NT2/D1 (cell line): ENCODE measurements around the gene C7orf57.
"Not testable (repeated sequence)": the region's sequence is repeated elsewhere in the genome, so short reads cannot be mapped to it uniquely, and the experiment has no call there.

Source experiments
- DNase-seq: peaks from one replicate; pipeline ENCODE4 v3.0.0-alpha.2; 2011; ENCODE audit warnings: low read depth, low spot score
- H3K27me3 ChIP-seq: 2 replicates; pipeline ENCODE4 v1.6.0; 2011; ENCODE audit warnings: mild to moderate bottlenecking; ENCODE audit not compliant: insufficient read length, insufficient read depth
- H3K36me3 ChIP-seq: 2 replicates; pipeline ENCODE4 v1.6.1; 2011; ENCODE audit warnings: mild to moderate bottlenecking, low read length, mixed read lengths; ENCODE audit not compliant: insufficient read depth, insufficient read length
- H3K4me1 ChIP-seq: 2 replicates; pipeline ENCODE4 v1.5.1; 2011; ENCODE audit not compliant: insufficient read depth, insufficient read length
- H3K4me3 ChIP-seq: 2 replicates; pipeline ENCODE4 v1.5.1; 2011; ENCODE audit warnings: low read depth; ENCODE audit not compliant: insufficient read length
- H3K9ac ChIP-seq: 2 replicates; pipeline ENCODE4 v1.6.0; 2011; ENCODE audit warnings: low read depth; ENCODE audit not compliant: insufficient read length
- H3K9me3 ChIP-seq: 2 replicates; pipeline ENCODE4 v1.5.1; 2011; ENCODE audit warnings: mild to moderate bottlenecking, low read length; ENCODE audit not compliant: insufficient read depth
- SUZ12 ChIP-seq: IDR thresholded peaks from 2 replicates; pipeline ENCODE4 v1.6.1; 2011; ENCODE audit not compliant: insufficient read length, insufficient read depth; ENCODE audit errors: extremely low read depth
- YY1 ChIP-seq: IDR thresholded peaks from 2 replicates; pipeline ENCODE4 v1.6.1; 2011; ENCODE audit not compliant: insufficient read length, insufficient read depth
- ZNF274 ChIP-seq: IDR thresholded peaks from 2 replicates; pipeline ENCODE4 v1.6.1; 2011; ENCODE audit warnings: mild to moderate bottlenecking, low read depth, low read length

The C7orf57 gene

DNA sequence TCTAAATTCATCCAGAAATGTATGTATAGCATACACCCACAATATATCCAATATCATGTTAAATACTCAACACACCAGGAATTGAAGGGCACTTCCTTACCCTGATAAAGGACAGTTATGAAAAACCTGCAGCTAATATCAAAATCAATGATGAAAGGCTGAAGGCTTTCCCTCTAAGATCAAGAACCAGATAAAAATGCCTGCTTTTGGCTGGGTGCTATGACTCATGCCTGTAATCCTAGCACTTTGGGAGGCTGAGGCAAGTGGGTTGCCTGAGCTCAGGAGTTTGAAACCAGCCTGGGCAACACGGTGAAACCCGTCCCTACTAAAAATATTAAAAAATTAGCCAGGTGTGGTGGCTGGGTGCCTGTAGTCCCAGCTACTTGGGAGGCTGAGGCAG is 32.1 kb downstream of the C7orf57 start:
- Histone ChIP-seq H3K4me3 (no peak overlapping the region), H3K4me1 (no peaks in the 10 kb centered on the region), H3K36me3 (no peaks in the 10 kb centered on the region), H3K27me3 (no peaks in the 10 kb centered on the region), H3K9me3 (peaks cover 6% of the 10 kb centered on the region; the same call in 1 of the 2 replicates), H3K9ac (no peak overlapping the region)
- DNase-seq: no peak
- TF ChIP-seq SUZ12 (no peak), YY1 (no peak), ZNF274 (no peak)

DNA sequence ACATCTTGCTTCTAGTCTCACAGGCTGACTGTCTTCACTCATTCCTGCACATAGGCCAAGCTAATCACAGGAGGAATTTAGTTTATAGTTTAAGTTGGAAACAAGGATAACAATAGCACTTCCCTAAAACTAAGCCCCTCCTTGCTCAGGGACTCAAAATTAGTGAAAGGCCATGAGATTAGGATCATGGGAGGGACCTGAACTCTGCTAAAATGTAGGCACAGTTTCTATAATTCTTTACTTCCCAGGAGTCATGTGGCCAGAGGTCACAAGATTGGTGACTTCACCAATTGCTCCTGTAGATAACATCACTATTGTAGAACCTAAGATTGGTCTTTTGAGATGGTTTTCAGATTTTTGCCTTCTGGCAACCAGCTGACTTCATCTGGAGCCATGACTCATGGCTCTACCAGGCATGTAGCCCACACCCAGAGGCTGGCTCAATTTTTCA is 38.9 kb downstream of the C7orf57 start:
- H3K9me3 ChIP-seq: peaks cover 14% of the 10 kb centered on the region; the same call in 1 of the 2 replicates
- no peaks in the 10 kb centered on the region for H3K4me1 ChIP-seq
- no peak for TF ChIP-seq ZNF274
- TF ChIP-seq YY1: no peak
- no peak for TF ChIP-seq SUZ12
- no peak overlapping the region for H3K9ac ChIP-seq
- H3K36me3 ChIP-seq: no peaks in the 10 kb centered on the region
- H3K27me3 ChIP-seq: no peaks in the 10 kb centered on the region
- DNase-seq: no peak
- H3K4me3 ChIP-seq: no peak overlapping the region

DNA sequence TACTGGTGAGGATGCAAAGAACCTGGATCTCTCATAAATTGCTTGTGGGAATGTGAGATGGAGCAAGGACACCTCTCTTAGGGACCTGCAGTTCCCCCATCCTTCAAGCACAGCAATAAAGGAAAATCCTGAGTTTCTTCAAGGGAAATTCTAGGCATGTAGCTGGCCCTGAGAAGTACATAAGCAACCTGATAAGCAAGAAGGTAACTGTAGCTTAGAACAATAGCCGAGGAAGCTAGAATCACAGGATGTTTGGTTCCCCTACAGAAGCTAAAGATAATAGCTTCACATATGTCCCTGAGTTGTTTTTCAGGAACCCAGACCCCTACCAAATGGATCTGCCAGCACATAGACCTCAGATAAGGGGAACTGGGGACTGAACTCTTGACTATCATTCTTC is 42.1 kb downstream of the C7orf57 start:
- Histone ChIP-seq H3K9me3 (peaks cover 8% of the 10 kb centered on the region; the same call in 1 of the 2 replicates), H3K36me3 (no peaks in the 10 kb centered on the region), H3K4me3 (no peak overlapping the region), H3K9ac (no peak overlapping the region), H3K4me1 (no peaks in the 10 kb centered on the region), H3K27me3 (no peaks in the 10 kb centered on the region)
- no peak for DNase-seq
- no peak for TF ChIP-seq ZNF274
- TF ChIP-seq YY1: no peak
- no peak for TF ChIP-seq SUZ12

DNA sequence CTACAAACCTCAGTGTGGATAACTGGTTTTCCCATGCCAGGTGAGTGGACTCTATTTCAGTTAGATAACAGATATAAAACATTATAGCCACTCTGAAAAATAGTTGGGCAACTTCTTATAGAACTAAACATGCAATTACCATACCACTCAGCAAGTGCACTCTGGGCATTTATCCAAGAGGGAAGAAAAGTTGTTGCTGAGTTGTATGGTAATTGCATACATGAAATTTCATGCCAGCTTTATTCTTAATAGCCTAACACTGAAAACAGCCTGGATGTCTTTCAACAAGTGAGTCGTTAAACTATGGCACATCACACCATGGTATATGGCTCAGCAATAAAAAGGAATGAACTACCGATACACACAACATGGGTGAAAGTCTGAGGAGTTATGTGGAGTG is 43.1 kb downstream of the C7orf57 start:
- H3K9me3 ChIP-seq: peaks cover 8% of the 10 kb centered on the region; the same call in 1 of the 2 replicates
- no peak overlapping the region for H3K9ac ChIP-seq
- H3K4me1 ChIP-seq: no peaks in the 10 kb centered on the region
- H3K27me3 ChIP-seq: no peaks in the 10 kb centered on the region
- DNase-seq: no peak
- H3K36me3 ChIP-seq: no peaks in the 10 kb centered on the region
- no peak overlapping the region for H3K4me3 ChIP-seq
- TF ChIP-seq YY1: no peak
- no peak for TF ChIP-seq ZNF274
- TF ChIP-seq SUZ12: no peak

DNA sequence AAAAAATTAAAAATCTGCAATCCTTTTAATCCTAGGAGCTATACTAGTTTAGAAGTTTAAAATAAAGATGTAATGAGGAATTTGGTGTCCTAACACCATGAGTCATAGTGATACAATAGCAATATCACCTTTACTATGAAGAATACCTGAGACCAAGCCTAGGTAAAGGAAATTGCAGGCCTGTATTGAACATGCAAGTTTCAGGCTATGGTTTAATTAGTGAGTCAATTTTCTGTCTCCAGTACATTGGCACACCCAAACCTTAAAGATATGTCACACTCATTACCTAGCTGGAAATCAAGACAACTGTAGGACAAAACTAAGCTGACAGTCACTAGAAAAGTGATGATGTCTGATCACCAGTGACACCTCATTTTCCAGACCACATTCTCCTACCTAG is 47.0 kb downstream of the C7orf57 start:
- not testable (repeated sequence) for H3K9ac ChIP-seq, H3K27me3 ChIP-seq, H3K4me1 ChIP-seq, H3K9me3 ChIP-seq, H3K36me3 ChIP-seq, H3K4me3 ChIP-seq, DNase-seq

DNA sequence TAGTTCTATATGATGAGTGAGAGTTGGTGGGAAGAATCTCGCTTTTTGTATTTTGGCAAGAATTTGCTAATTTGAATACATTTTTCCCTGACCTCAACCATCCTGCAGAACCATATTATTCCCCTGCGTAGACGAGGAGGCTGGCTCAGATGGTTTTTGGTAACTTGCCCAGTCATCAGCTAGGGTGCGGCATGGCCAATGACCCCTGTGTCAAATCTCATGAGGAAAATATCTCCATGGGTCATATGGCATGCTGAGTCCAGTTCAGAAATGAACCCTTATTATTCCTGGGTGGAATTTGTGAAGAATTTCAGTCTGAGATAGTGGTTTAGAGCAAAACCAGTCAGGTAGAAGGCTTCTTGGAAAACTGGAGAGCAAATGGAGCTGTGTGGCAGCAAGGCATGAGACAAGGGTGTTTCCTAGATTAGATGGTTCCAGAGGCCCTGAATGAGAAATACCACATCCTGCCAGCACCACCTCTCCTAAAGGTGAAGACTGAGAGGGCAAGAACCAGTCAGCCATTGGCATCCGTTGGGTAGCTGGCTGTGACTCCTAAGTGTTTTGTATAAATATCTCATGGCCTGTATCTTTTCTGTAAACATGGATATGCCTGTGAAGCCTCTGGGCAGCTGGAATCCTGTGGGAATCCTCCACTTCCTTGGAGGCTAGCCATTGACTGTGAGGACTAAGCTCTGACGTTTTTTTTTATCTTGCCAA is 47.9 kb downstream of the C7orf57 start:
- no peaks in the 10 kb centered on the region for H3K27me3 ChIP-seq
- no peaks in the 10 kb centered on the region for H3K4me1 ChIP-seq
- DNase-seq: no peak
- no peak overlapping the region for H3K9ac ChIP-seq
- no peaks in the 10 kb centered on the region for H3K9me3 ChIP-seq
- no peaks in the 10 kb centered on the region for H3K36me3 ChIP-seq
- TF ChIP-seq ZNF274: no peak
- no peak for TF ChIP-seq YY1
- no peak for TF ChIP-seq SUZ12
- no peak overlapping the region for H3K4me3 ChIP-seq

DNA sequence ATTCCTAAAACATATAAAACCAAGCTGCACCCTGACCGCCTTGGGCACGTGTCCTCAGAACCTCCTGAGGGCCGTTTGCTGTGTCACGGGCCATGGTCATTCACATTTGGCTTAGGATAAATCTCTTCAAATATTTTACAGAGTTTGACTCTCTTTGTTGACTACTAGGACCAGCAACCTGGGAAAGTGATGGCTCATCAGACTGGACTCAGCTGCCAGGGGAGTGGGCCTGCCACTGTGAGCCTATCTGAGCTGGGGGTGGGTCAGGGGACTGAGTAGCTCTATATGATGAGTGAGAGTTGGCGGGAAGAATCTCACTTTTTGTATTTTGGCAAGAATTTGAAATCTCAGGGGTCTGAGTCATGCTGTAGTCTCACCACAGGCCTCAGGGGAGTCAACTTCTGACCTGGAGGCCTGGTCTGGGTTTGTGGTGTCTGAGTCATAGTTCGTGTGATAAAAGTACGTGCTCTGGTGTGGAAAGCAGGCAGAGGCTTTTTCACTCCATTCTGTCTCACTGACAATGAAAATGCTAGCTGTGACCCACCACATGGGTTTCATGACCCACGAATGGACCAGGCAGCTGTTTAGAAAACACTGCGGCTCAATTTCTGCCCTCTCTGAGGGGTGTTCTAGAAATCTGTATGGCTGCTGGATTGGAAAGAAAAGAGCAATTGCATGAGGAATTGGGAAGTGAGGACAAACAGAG is 49.5 kb downstream of the C7orf57 start:
- Histone ChIP-seq H3K9ac (no peak overlapping the region), H3K4me3 (no peak overlapping the region), H3K9me3 (no peaks in the 10 kb centered on the region), H3K36me3 (no peaks in the 10 kb centered on the region), H3K27me3 (no peaks in the 10 kb centered on the region), H3K4me1 (no peaks in the 10 kb centered on the region)
- TF ChIP-seq YY1: no peak
- TF ChIP-seq ZNF274: no peak
- no peak for TF ChIP-seq SUZ12
- DNase-seq: no peak
